ENCODE results near the gene SCGN. TPM values are rescaled to one million over a fixed set of nuclear protein-coding genes. Genes with fewer than 3 reads are reported as not detected.
A peak's percentile ranks its signal among the peaks of the same experiment; 100 is the strongest.

SCGN gene
- total RNA-seq, 2 donors from 2014 or later, result 7.8 to 11.4 TPM

DNA sequence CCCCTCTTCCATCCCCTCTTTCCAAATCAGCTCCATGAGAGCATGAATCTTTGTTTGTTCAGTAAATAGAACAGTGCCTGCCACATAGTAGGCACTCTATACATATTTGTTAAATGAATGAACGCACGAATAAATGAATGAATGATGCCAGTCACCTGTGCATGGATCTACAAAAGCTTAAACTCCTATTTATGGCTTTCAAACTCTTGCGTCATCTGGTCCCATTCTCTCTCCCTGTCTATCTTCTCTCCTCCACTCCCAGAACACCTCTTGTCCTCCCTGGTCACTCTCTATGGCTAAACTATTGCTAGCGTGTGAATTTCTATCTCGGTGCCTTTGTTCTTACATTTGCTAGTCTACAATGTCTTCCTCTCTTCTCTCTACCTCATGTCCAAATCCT lies 24.8 kb downstream of the SCGN start:
- no peak for DNase-seq
- intact Hi-C loops (cut with DNase I, micrococcal nuclease), result no loop called here
- no peak for ATAC-seq

DNA sequence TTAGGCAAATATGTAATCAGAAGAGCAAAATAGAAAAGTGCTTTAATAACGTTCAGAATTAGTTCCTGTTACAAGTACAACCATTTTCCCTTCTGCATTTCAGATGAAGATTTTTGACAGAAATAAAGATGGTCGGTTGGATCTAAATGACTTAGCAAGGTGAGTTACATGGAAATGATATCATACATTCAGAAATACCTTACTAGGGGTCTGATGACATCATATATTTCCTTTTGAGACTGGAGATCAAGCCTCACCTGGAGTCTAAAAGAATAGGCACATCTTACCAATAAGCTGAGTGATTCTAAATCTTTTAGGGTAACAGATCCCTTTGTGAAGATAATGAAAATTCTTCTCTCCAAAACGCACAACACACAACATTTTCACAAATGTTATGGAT lies 29.8 kb downstream of the SCGN start:
- ATAC-seq (no peak), DNase-seq (no peak)
- intact Hi-C loops (cut with DNase I, micrococcal nuclease), result no loop called here

DNA sequence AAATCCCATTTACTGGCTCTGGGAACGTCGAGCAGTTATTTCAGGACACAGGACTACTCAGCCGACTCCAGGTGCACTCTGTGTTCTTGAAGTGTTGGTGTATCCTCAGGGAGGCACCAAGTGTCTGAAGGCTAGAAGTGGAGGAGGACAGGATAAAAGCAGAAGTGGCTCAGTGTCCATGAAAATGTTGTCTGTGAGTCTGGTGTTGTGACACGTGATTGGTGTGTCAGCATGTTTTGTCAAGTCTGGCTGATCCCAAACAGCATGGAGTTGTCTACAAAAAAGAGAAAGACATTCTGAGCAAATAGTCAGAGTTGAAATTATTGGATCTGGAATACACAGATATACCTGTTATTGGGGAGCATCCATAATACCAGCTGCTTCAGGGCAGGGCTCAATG lies 30.3 kb downstream of the SCGN start:
- no peak for ATAC-seq
- DNase-seq, result no peak
- intact Hi-C loops (cut with DNase I, micrococcal nuclease), result no loop called here

DNA sequence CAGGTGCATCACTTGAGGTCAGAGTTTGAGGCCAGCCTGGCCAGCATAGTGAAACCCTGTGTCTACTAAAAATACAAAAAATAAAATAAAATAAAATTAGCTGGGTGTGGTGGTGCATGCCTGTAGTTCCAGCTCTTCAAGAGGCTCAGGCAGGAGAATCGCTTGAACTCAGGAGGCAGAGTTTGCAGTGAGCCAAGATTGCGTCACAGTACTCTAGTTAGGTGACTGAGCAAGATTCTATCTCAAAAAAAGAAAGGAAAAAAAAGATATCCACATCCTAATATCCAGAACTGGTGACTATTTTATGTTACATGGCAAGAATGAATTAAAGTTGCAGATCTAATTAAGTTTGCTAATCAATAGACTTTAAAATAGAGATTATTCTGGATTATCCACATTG lies 32.5 kb downstream of the SCGN start:
- no peak for DNase-seq
- intact Hi-C loops (cut with DNase I, micrococcal nuclease), result no loop called here
- ATAC-seq, result no peak

DNA sequence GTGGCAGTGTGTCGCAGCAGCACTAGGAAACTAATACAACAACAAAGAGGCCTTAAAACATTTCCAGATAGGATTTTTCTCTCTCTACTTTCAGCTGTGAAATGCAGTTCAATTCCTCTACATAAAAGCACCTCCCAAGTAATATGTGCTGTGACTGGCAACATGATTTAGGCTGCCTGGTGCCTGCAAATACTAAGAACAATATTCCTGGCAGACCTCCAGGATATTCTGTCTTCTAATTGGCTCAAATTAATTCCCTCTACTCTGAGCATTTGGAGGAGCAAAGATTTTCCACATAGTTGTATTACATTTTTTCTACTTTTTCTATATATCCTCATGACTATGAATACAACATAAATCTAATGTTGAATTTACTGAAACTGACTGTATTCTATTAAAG lies 33.2 kb downstream of the SCGN start:
- intact Hi-C loops (cut with DNase I, micrococcal nuclease), result no loop called here
- ATAC-seq, result no peak
- no peak for DNase-seq

DNA sequence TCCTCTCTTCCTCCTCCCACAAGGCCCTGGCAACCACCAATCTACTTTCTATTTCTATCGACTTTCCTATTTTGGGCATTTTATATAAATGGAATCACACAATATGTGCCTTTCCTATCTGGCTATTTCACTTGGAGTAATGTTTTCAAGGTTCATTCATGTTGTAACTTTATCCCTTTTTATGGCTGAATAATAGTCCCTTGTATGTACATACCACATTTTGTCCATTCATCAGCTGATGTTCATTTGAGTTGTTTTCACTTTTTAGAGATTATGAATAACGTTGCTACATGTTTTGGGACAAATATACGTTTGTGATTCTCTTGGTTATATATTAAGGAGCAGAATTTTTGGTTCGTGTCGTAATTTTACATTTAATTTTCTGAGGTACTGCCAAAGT lies 33.9 kb downstream of the SCGN start:
- ATAC-seq (no peak), DNase-seq (no peak)
- intact Hi-C loops (cut with DNase I, micrococcal nuclease), result no loop called here

DNA sequence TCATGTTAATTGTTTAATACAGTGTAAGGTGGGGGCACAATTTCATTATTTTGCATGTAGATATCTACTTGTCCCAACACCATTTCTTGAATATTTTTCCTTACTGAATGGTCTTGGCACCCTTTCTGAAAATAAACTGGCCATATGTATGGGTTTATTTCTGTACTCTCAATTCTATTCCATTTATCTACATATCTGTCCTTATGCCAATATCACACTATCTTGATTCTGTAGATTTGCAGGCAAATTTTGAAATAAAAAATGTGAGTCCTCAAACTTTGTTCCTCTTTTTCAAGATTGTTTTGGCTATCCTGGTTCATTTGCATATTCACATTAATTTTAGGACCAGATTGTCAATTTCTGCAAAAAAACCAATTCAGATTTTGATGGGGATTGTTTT lies 34.8 kb downstream of the SCGN start:
- ATAC-seq (no peak), DNase-seq (no peak)
- intact Hi-C loops (cut with DNase I, micrococcal nuclease), result no loop called here

DNA sequence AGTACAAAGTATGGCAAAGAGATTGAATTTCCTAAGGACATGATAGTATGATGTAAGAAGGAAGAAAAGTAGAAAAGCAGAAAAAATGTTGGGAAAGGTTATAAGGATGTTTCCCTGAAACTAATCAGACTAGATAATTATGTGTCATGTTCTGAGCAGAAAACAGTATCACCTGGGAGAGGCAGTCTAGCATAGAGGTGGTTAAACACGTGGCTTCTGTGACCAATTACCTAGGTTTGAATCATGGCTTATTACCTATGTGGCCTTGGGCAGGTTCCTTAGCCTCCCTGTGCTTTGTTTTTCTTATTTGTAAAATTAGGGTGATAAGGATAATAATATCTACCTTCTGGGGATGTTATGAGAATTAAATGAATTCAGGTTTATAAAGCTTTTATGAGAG lies 38.0 kb downstream of the SCGN start:
- ATAC-seq (no peak), DNase-seq (no peak)
- intact Hi-C loops (cut with DNase I, micrococcal nuclease), result no loop called here

GRCh38 chr6:25691894-25692293 lies 39.9 kb downstream of the SCGN start:
- no peak for ATAC-seq
- no peak for DNase-seq
- intact Hi-C loops (cut with DNase I, micrococcal nuclease), result no loop called here

DNA sequence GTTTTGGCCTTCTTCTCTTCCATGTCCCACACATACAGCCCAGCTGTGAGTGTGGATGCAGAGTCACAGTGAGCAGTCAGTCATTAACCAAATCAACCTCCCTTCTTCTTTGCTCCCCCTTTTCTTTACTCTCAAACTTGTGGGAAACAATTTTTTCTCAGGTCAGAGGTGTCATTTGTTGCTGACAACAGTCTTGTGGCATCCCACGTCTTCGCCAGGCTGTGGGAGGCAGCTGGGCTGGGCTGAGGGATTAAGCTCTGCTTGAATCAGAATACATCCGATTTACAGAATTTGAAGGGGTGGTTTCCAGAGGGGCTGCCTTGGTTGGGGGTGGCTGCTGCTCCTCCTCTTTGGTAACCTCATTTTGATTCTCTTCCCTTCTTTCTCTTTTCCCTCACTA lies 40.5 kb downstream of the SCGN start:
- intact Hi-C loops (cut with DNase I, micrococcal nuclease), result no loop called here
- DNase-seq (no peak), ATAC-seq (no peak)

DNA sequence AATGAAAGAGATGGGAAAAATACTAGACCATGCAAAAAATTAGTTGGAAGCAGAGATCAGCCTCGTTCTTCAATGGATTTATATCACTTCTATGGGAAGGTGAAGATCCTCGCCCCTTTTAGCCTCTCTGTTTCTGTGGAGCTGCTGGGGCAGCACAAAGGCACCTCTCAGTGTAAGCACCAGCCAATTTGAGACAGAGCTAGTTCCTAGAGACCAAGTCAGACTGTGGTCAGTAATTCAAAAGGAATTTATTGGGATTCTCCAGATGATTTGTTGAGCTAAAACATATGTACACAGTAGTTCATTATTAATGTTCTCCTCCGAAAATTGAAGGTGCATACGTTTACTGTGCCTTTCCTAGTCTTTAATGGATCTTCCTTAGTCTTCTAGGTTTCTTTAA lies 42.4 kb downstream of the SCGN start:
- DNase-seq (no peak), ATAC-seq (no peak)
- intact Hi-C loops (cut with DNase I, micrococcal nuclease), result no loop called here

- ATAC-seq (no peak), DNase-seq (no peak)
- intact Hi-C loops (cut with DNase I, micrococcal nuclease), result no loop called here
Observed at GRCh38 chr6:25695671-25696070, 43.7 kb downstream of the SCGN start.

DNA sequence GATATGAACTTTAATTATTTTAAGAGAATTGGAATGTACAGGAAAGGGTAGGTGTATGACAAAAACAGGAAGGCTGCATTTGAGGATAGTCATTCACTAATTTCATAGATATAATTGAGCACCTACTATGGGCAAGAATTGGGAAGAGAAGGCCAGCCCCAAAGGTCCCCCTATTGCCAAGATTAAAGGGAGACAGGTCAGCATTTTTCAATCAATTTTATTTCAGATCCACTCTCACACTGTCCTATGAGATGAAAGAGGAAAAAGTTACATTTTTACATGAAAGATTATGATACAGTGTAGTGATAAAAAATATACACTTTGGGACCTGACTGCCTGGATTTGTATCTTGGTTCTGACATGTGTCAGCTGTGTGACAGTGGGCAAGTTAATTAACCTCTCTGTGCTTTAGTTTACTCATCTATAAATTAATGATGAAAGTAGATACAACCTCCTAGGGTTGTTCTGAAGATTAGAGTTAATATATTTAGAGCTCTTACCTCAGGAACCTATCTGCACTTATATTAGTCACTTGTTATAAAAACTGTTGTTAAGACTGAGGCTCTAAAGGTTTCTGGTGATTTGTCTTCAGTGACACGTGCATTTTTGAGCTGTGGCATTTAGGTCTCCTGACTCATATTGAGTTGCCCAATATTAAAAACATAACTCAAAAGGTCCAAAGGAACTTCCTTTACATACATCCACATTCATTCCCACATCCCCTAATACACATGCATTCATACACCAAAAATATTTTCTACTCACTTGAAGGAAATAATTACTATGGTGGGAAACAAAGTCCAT lies 45.7 kb downstream of the SCGN start:
- DNase-seq, result no peak
- intact Hi-C loops (cut with DNase I, micrococcal nuclease), result no loop called here
- ATAC-seq, result no peak

DNA sequence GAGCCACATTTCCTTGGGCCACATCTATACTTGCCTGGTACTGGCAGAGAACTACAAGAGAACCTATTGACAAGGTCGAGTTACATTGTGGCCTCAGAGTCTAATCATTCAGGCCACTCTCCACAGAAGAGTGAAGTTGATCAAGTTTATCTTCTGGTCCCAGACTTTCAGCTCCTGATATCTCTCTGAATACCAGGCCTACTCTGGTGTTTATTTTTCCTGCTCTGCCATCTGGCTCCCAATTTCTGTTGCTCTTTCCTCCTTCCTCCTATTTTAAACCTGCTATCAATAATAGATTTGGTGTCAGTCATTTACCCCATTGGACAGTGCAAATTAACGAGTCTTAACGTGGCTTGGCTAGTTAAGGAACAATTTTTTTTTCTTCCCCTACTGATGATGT lies 46.6 kb downstream of the SCGN start:
- no peak for ATAC-seq
- DNase-seq, result no peak
- intact Hi-C loops (cut with DNase I, micrococcal nuclease), result no loop called here

GRCh38 chr6:25699649-25700048 lies 47.6 kb downstream of the SCGN start:
- no peak for ATAC-seq
- intact Hi-C loops (cut with DNase I, micrococcal nuclease), result no loop called here
- no peak for DNase-seq

- no peak for DNase-seq
- intact Hi-C loops (cut with DNase I, micrococcal nuclease), result no loop called here
- no peak for ATAC-seq
Observed at GRCh38 chr6:25700761-25701160, 48.7 kb downstream of the SCGN start.

DNA sequence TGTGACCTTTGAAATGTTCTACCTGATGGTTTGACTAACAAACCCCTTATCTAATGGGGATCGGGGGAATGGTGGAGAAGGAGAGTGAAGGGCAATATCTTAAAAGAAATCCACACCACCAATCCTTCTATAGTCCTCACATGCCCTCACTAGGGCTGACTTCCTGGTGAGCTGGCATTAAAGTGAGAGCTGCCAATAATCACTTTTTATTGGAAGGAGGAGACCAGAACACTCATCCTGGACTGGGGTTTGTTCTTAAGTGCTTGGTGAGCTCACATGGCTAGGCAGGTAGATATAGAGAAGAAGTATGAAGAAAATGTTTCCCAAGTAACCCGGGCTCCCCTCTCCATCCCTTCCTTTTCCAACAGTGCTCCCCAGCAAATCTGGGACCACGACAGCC lies 49.8 kb downstream of the SCGN start:
- DNase-seq, result no peak
- intact Hi-C loops (cut with DNase I, micrococcal nuclease), result no loop called here
- ATAC-seq, result peak; percentile 87

DNA sequence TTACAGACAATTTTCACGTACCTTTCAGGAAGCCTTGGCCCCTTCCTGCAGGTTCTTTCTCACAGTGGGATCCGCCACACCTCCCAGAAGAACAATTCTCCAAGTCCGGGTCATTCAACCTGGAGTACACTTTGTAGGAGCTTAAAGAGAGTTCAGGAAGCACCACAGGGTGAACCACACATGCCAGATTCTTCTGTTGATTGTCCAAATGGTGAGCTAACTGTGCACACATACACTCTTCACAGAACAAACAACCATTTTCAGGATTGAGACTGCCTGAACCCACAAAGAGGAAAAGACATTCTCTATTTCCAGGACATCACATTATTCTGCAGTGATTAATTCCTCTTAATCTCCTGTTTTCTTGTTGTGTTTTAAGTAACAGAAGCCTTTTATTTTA lies 51.0 kb downstream of the SCGN start:
- ATAC-seq, result no peak
- no peak for DNase-seq
- intact Hi-C loops (cut with DNase I, micrococcal nuclease), result no loop called here

- DNase-seq (no peak), ATAC-seq (no peak)
- intact Hi-C loops (cut with DNase I, micrococcal nuclease), result no loop called here
Observed at GRCh38 chr6:25704001-25704400, 52.0 kb downstream of the SCGN start.

DNA sequence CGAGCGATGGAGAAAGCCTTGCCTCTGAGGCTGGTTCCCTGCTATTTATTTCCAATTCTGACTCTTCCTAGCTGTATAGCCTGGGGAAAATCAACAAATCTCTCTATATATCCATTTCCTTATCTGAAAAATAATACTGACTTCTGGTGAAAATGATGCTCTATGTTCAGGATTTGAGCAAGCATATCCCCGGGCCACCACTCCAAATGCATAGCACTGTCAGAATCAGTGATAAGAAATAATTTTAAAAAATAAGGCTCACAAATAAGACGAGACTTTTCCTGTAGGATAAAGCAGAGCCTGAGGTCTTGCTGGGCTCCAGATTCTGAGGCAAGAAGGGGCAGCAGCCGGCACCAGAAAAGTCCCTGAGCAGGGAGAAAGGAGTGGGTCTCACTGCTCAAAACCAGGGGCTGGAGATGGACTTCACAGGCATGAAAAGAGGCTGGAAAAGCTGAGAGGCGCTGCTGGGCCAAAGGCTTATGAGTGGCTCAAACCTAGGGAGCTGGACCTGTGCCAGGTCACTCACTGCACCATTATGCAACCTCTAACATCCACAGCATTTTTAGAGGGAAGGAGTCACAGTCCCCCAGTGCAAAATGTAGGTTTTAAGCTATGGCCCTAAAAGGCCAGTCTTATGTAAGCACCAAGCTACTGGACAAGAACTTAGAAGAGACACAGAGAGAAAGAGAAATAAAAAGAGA lies 54.4 kb downstream of the SCGN start:
- intact Hi-C loops (cut with DNase I, micrococcal nuclease), result no loop called here
- peak in 1 of 2 donors; percentile 12 for DNase-seq
- ATAC-seq, result no peak

GRCh38 chr6:25709761-25710160 lies 57.7 kb downstream of the SCGN start:
- intact Hi-C loops (cut with DNase I, micrococcal nuclease), result no loop called here
- no peak for DNase-seq

More at GRCh38 chr6:25709761-25710160, 57.7 kb downstream of the SCGN start:
- no peak for ATAC-seq

Data from left colon (tissue), 2 donors.